BLaER1 treated with 17β-estradiol and CSF1 and Interleukin-3, amounts not matched to agents 10 nM and 100 nM (cell line): Measurements from ENCODE around the gene RABGAP1L.
A peak's percentile ranks its signal among the peaks of the same experiment; 100 is the strongest.

Experiments
- H3K27ac ChIP-seq, 11 experiments: shearing (Covaris generic); formaldehyde crosslinking; 2 replicates each; pipeline ENCODE4 v1.8.1; 2022
- H3K27me3 ChIP-seq, 11 experiments: shearing (Covaris generic); formaldehyde crosslinking; 2 replicates each; pipeline ENCODE4 v1.8.1; 2022
- H3K36me3 ChIP-seq, 11 experiments: shearing (Covaris generic); formaldehyde crosslinking; 2 replicates each; pipeline ENCODE4 v1.8.1; 2022
- H3K4me1 ChIP-seq, 10 experiments: shearing (Covaris generic); formaldehyde crosslinking; 2 replicates each; pipeline ENCODE4 v1.8.1; 2022
- H3K4me2 ChIP-seq, 11 experiments: shearing (Covaris generic); formaldehyde crosslinking; 2 replicates each; pipeline ENCODE4 v1.8.1; 2022
- H3K4me3 ChIP-seq, 10 experiments: shearing (Covaris generic); formaldehyde crosslinking; 2 replicates each; pipeline ENCODE4 v1.8.1; 2022
- H3K9ac ChIP-seq, 11 experiments: shearing (Covaris generic); formaldehyde crosslinking; 2 replicates each; pipeline ENCODE4 v1.8.1; 2022
- H3K9me3 ChIP-seq, 11 experiments: shearing (Covaris generic); formaldehyde crosslinking; replicated peaks in 1 of 11; 2 replicates each; pipeline ENCODE4 v1.8.1; 2022
- H4K20me1 ChIP-seq, 11 experiments: shearing (Covaris generic); formaldehyde crosslinking; 2 replicates each; pipeline ENCODE4 v1.8.1; 2022
- Cebpa-rat ChIP-seq, 11 experiments: shearing (Covaris generic); IDR thresholded peaks; 2 replicates each; pipeline ENCODE4 v1.8.1; 2022

The RABGAP1L gene

GRCh38 chr1:174161813-174162212 lies 2.5 kb downstream of the RABGAP1L start:
- Histone ChIP-seq H3K27me3 (no peaks in the 10 kb centered on the region), H3K9me3 (no peaks in the 10 kb centered on the region), H3K4me2 (peak overlapping the region in 10 of 11 experiments; percentile 5 to 97 (median 88); a peak in 16 of 22 replicates), H3K4me1 (peaks cover 13 to 38% (median 26%) of the 10 kb centered on the region in 10 experiments), H3K27ac (no peak overlapping the region), H3K9ac (no peak overlapping the region), H4K20me1 (peaks cover 0 to 23% (median 4%) of the 10 kb centered on the region in 11 experiments; a peak in 10 of 22 replicates), H3K36me3 (peaks cover 0 to 8% (median 0%) of the 10 kb centered on the region in 11 experiments; a peak in 1 of 22 replicates), H3K4me3 (no peak overlapping the region)
- TF ChIP-seq Cebpa-rat (IDR thresholded peaks at IDR 0.05): no peak

GRCh38 chr1:174164826-174165225 lies 5.5 kb downstream of the RABGAP1L start:
- Histone ChIP-seq H3K4me2 (no peak overlapping the region), H3K4me3 (no peak overlapping the region), H3K9me3 (no peaks in the 10 kb centered on the region)

GRCh38 chr1:174165471-174166137 lies 6.3 kb downstream of the RABGAP1L start:
- no peak for TF ChIP-seq Cebpa-rat (IDR thresholded peaks at IDR 0.05)
- Histone ChIP-seq H3K9ac (no peak overlapping the region), H3K27ac (no peak overlapping the region)

More at GRCh38 chr1:174164826-174165225, 5.5 kb downstream of the RABGAP1L start:
- H3K9ac ChIP-seq: no peak overlapping the region
- peaks cover 0 to 13% (median 0%) of the 10 kb centered on the region in 11 experiments; a peak in 5 of 22 replicates for H3K36me3 ChIP-seq
- no peaks in the 10 kb centered on the region for H3K27me3 ChIP-seq
- peaks cover 7 to 44% (median 21%) of the 10 kb centered on the region in 10 experiments for H3K4me1 ChIP-seq
- peaks cover 0 to 27% (median 4%) of the 10 kb centered on the region in 11 experiments; a peak in 10 of 22 replicates for H4K20me1 ChIP-seq
- no peak for TF ChIP-seq Cebpa-rat (IDR thresholded peaks at IDR 0.05)
- H3K27ac ChIP-seq: no peak overlapping the region

GRCh38 chr1:174166530-174167264 lies 7.4 kb downstream of the RABGAP1L start:
- Histone ChIP-seq H3K4me3 (no peak overlapping the region), H3K4me2 (peak overlapping the region in 3 of 11 experiments; percentile 5 to 47 (median 23); a peak in 5 of 22 replicates), H3K4me1 (peaks cover 0 to 29% (median 3%) of the 10 kb centered on the region in 10 experiments; a peak in 14 of 20 replicates), H3K36me3 (peaks cover 0 to 15% (median 0%) of the 10 kb centered on the region in 11 experiments; a peak in 5 of 22 replicates), H3K9ac (0 out of 22 replicates have a peak overlapping the region, but pooled peaks of 1 of the 11 experiments have one; percentile 16), H3K27ac (no peak overlapping the region), H3K27me3 (no peaks in the 10 kb centered on the region), H3K9me3 (no peaks in the 10 kb centered on the region), H4K20me1 (peaks cover 0 to 19% (median 0%) of the 10 kb centered on the region in 11 experiments; a peak in 7 of 22 replicates)
- TF ChIP-seq Cebpa-rat (IDR thresholded peaks at IDR 0.05): no peak

More at GRCh38 chr1:174165471-174166137, 6.3 kb downstream of the RABGAP1L start:
- H3K4me2 ChIP-seq: peak overlapping the region in 2 of 11 experiments; percentile 4 to 16; a peak in 2 of 22 replicates
- peaks cover 0 to 15% (median 0%) of the 10 kb centered on the region in 11 experiments; a peak in 5 of 22 replicates for H3K36me3 ChIP-seq
- H3K27me3 ChIP-seq: no peaks in the 10 kb centered on the region
- H3K4me3 ChIP-seq: no peak overlapping the region
- peaks cover 2 to 40% (median 14%) of the 10 kb centered on the region in 10 experiments; a peak in 19 of 20 replicates for H3K4me1 ChIP-seq
- no peaks in the 10 kb centered on the region for H3K9me3 ChIP-seq
- peaks cover 0 to 25% (median 0%) of the 10 kb centered on the region in 11 experiments; a peak in 8 of 22 replicates for H4K20me1 ChIP-seq

- no peaks in the 10 kb centered on the region for H3K9me3 ChIP-seq
- H3K27ac ChIP-seq: no peak overlapping the region
- H3K4me1 ChIP-seq: peaks cover 0 to 32% (median 2%) of the 10 kb centered on the region in 10 experiments; a peak in 7 of 20 replicates
- no peak overlapping the region for H3K9ac ChIP-seq
- H4K20me1 ChIP-seq: peaks cover 0 to 13% (median 0%) of the 10 kb centered on the region in 11 experiments; a peak in 3 of 22 replicates
- no peak for TF ChIP-seq Cebpa-rat (IDR thresholded peaks at IDR 0.05)
- H3K4me3 ChIP-seq: no peak overlapping the region
- H3K36me3 ChIP-seq: peaks cover 0 to 15% (median 0%) of the 10 kb centered on the region in 11 experiments; a peak in 5 of 22 replicates
- no peaks in the 10 kb centered on the region for H3K27me3 ChIP-seq
- H3K4me2 ChIP-seq: peak overlapping the region in 3 of 11 experiments; percentile 5 to 47 (median 23); a peak in 5 of 22 replicates
Observed at GRCh38 chr1:174167265-174167803, 8.0 kb downstream of the RABGAP1L start.

GRCh38 chr1:174169342-174169741 lies 10.0 kb downstream of the RABGAP1L start:
- no peaks in the 10 kb centered on the region for H3K9me3 ChIP-seq
- peaks cover 0 to 10% (median 0%) of the 10 kb centered on the region in 11 experiments; a peak in 1 of 22 replicates for H4K20me1 ChIP-seq
- no peak overlapping the region for H3K4me2 ChIP-seq
- TF ChIP-seq Cebpa-rat (IDR thresholded peaks at IDR 0.05): no peak
- H3K27ac ChIP-seq: no peak overlapping the region
- H3K9ac ChIP-seq: no peak overlapping the region
- no peaks in the 10 kb centered on the region for H3K27me3 ChIP-seq
- H3K4me1 ChIP-seq: peaks cover 0 to 36% (median 3%) of the 10 kb centered on the region in 10 experiments; a peak in 7 of 20 replicates
- peaks cover 0 to 15% (median 0%) of the 10 kb centered on the region in 11 experiments; a peak in 5 of 22 replicates for H3K36me3 ChIP-seq
- no peak overlapping the region for H3K4me3 ChIP-seq

GRCh38 chr1:174171073-174171472 lies 11.8 kb downstream of the RABGAP1L start:
- Histone ChIP-seq H3K9me3 (no peaks in the 10 kb centered on the region), H3K36me3 (peaks cover 0 to 13% (median 0%) of the 10 kb centered on the region in 11 experiments; a peak in 5 of 22 replicates), H4K20me1 (peaks cover 0 to 5% (median 0%) of the 10 kb centered on the region in 11 experiments; a peak in 1 of 22 replicates), H3K27me3 (no peaks in the 10 kb centered on the region), H3K9ac (no peak overlapping the region), H3K4me2 (no peak overlapping the region), H3K4me1 (peaks cover 0 to 34% (median 0%) of the 10 kb centered on the region in 10 experiments; a peak in 5 of 20 replicates), H3K4me3 (no peak overlapping the region), H3K27ac (no peak overlapping the region)
- no peak for TF ChIP-seq Cebpa-rat (IDR thresholded peaks at IDR 0.05)
